HCT116 (cell line): ENCODE results near the gene SMG6. TPM values are rescaled to one million over a fixed set of nuclear protein-coding genes. Genes with fewer than 3 reads are reported as not detected.

Source experiments
- ATAC-seq: fragments of 200-7000 bp; cut with Tn5 transposase; 2 replicates; pipeline ENCODE4 v1.9.1; 2020; ENCODE audit warnings: mild to moderate bottlenecking, moderate library complexity
- BruUV-seq: library from RNA; stranded (reverse); fragments of 400-500 nt; replicated peaks from 2 replicates; lab custom pipeline; 2021; lab: Mats Ljungman, UMichigan
- CTCF ChIA-PET: fragments of 300-600 bp; sonication (Branson Sonifier 250); formaldehyde crosslinking; loops from one replicate; lab custom pipeline; 2021; ENCODE audit warnings: antibody characterized with exemption; lab: Charles Lee
- POLR2A ChIA-PET: fragments of 300-600, 350-600 bp; sonication (Branson Sonifier 250); formaldehyde crosslinking; loops from one replicate; lab custom pipeline; 2021; ENCODE audit warnings: antibody characterized with exemption; lab: Charles Lee
- RAD21 ChIA-PET, 2 experiments: fragments of 300-600 bp; sonication (Branson Sonifier 250); formaldehyde crosslinking; loops; one replicate each; lab custom pipeline; 2023; ENCODE audit warnings: low total read pairs in 2 of 2; ENCODE audit not compliant: uncharacterized antibody in 2 of 2, unreplicated experiment in 2 of 2, low non-redundant PET in 1 of 2; lab: Charles Lee
- DNase-seq: peaks from one replicate; pipeline ENCODE4 v3.0.0-alpha.2; 2010; ENCODE audit warnings: low read depth, low spot score
- H2AFZ ChIP-seq: fragments of 200-600 bp; shearing (Covaris generic), sonication (generic); 2 replicates; pipeline ENCODE4 v1.6.1; 2017; ENCODE audit warnings: low read depth, mixed run types, mixed read lengths, antibody characterized with exemption, low read length; ENCODE audit not compliant: poor library complexity, severe bottlenecking
- H3K27ac ChIP-seq: 2 replicates; pipeline ENCODE4 v1.5.1; 2012; ENCODE audit warnings: low read depth, low read length
- H3K27me3 ChIP-seq: fragments of 200-600 bp; sonication (generic); 2 replicates; pipeline ENCODE4 v1.6.1; 2016; ENCODE audit warnings: mixed run types, low read length, mixed read lengths; ENCODE audit not compliant: insufficient read depth
- H3K36me3 ChIP-seq, 2 experiments: fragments of 200-500 bp in 1 of 2; fragments of 200-600 bp in 1 of 2; sonication (Bioruptor generic) in 1 of 2; sonication (generic) in 1 of 2; 2 replicates each; pipeline versions ENCODE4 v1.5.1 to v1.6.1; 2014 to 2016; ENCODE audit warnings: low read length in 2 of 2, inconsistent platforms in 1 of 2, mixed read lengths in 1 of 2, mixed run types in 1 of 2; ENCODE audit not compliant: insufficient read depth in 2 of 2, control insufficient read depth in 1 of 2
- H3K4me1 ChIP-seq, 2 experiments: fragments of 200-600 bp in 1 of 2; sonication (generic) in 1 of 2; 2 replicates each; pipeline versions ENCODE4 v1.5.1 to v1.6.1; 2012 to 2017; ENCODE audit warnings: low read length in 2 of 2, inconsistent platforms in 1 of 2, mild to moderate bottlenecking in 1 of 2, mixed read lengths in 1 of 2, mixed run types in 1 of 2, moderate library complexity in 1 of 2; ENCODE audit not compliant: insufficient read depth in 2 of 2, control insufficient read depth in 1 of 2
- H3K4me2 ChIP-seq: fragments of 200-600 bp; sonication (generic); 2 replicates; pipeline ENCODE4 v1.6.1; 2017; ENCODE audit warnings: mixed run types, low read length, mixed read lengths
- H3K4me3 ChIP-seq, 2 experiments: fragments of 200-600 bp in 1 of 2; sonication (generic) in 1 of 2; replicated peaks in 1 of 2; 2 replicates each; pipeline ENCODE4 v1.5.1; 2011 to 2016; ENCODE audit warnings: low read length in 2 of 2, control low read depth in 1 of 2, low read depth in 1 of 2, mild to moderate bottlenecking in 1 of 2, mixed read lengths in 1 of 2, mixed run types in 1 of 2
- H3K79me2 ChIP-seq: fragments of 200-600 bp; sonication (generic); 2 replicates; pipeline ENCODE4 v1.6.1; 2017; ENCODE audit warnings: mild to moderate bottlenecking, mixed run types, low read length, moderate library complexity, mixed read lengths; ENCODE audit not compliant: insufficient read depth
- H3K9ac ChIP-seq: fragments of 200-600 bp; sonication (generic); 2 replicates; pipeline ENCODE4 v1.6.1; 2016; ENCODE audit warnings: low read length, mixed read lengths
- H3K9me2 ChIP-seq: fragments of 200-600 bp; sonication (generic), shearing (Covaris generic); 2 replicates; pipeline ENCODE4 v1.6.1; 2017; ENCODE audit warnings: mixed run types, mild to moderate bottlenecking, moderate library complexity; ENCODE audit not compliant: insufficient read depth
- H3K9me3 ChIP-seq, 2 experiments: fragments of 200-500 bp in 1 of 2; fragments of 200-600 bp in 1 of 2; sonication (Bioruptor generic) in 1 of 2; sonication (generic) in 1 of 2; 2 replicates each; pipeline ENCODE4 v1.6.1; 2014 to 2017; ENCODE audit warnings: low read length in 2 of 2, mixed read lengths in 2 of 2, inconsistent platforms in 1 of 2, low read depth in 1 of 2, mild to moderate bottlenecking in 1 of 2, mixed run types in 1 of 2, moderate library complexity in 1 of 2; ENCODE audit not compliant: control insufficient read depth in 1 of 2, insufficient read depth in 1 of 2
- H4K20me1 ChIP-seq: fragments of 200-600 bp; sonication (generic), shearing (Covaris generic); 2 replicates; pipeline ENCODE4 v1.6.1; 2017; ENCODE audit warnings: mixed run types, mild to moderate bottlenecking, moderate library complexity; ENCODE audit not compliant: insufficient read depth
- CEBPB ChIP-seq: IDR thresholded peaks from 2 replicates; pipeline ENCODE4 v1.6.1; 2012; ENCODE audit warnings: low read depth
- EZH2phosphoT487 ChIP-seq: fragments of 200-600 bp; IDR thresholded peaks from 2 replicates; pipeline ENCODE4 v1.6.1; 2018; ENCODE audit warnings: antibody characterized with exemption, borderline replicate concordance
- MAX ChIP-seq: IDR thresholded peaks from 2 replicates; pipeline ENCODE4 v1.6.1; 2012
- POLR2A ChIP-seq: IDR thresholded peaks from 2 replicates; pipeline ENCODE4 v1.7.0; 2011; ENCODE audit warnings: borderline replicate concordance; ENCODE audit not compliant: insufficient read depth, insufficient read length; ENCODE audit errors: extremely low read depth
- POLR2AphosphoS5 ChIP-seq: IDR thresholded peaks from 2 replicates; pipeline ENCODE4 v1.6.1; 2011; ENCODE audit warnings: mild to moderate bottlenecking, low read depth, low read length, moderate library complexity
- RAD21 ChIP-seq: IDR thresholded peaks from 2 replicates; pipeline ENCODE4 v1.6.1; 2012; ENCODE audit warnings: low read depth, mild to moderate bottlenecking
- REST ChIP-seq: IDR thresholded peaks from 2 replicates; pipeline ENCODE4 v1.6.1; 2012; ENCODE audit warnings: low read depth
- TCF7L2 ChIP-seq: IDR thresholded peaks from 2 replicates; pipeline ENCODE4 v1.7.0; 2011; ENCODE audit warnings: borderline replicate concordance, inconsistent platforms; ENCODE audit not compliant: insufficient read depth, insufficient read length; ENCODE audit errors: extremely low read depth
- ZBTB33 ChIP-seq: IDR thresholded peaks from 2 replicates; pipeline ENCODE4 v1.6.1; 2011; ENCODE audit warnings: mild to moderate bottlenecking, low read length, moderate library complexity; ENCODE audit not compliant: insufficient replicate concordance; ENCODE audit errors: extremely low read depth
- ZFX ChIP-seq: fragments of 450-650 bp; IDR thresholded peaks from 2 replicates; pipeline ENCODE4 v1.6.1; 2017
- ZNF274 ChIP-seq: fragments of 200-500 bp; sonication (Bioruptor generic); IDR thresholded peaks from 2 replicates; pipeline ENCODE4 v1.6.1; 2014; ENCODE audit warnings: mild to moderate bottlenecking, low read depth, low read length, inconsistent platforms
- intact Hi-C: fragments of 100-400 bp; cut with micrococcal nuclease; formaldehyde crosslinking; loops from 2 replicates; pipeline ENCODE4 v1.10.0; 2022
- total RNA-seq: library from RNA; stranded (reverse); gene quantifications from one replicate; pipeline ENCODE4 v1.2.1, GENCODE V29; 2021; ENCODE audit not compliant: unreplicated experiment

SMG6 gene
- total RNA-seq, 1 experiment from 2014 or later: 23.1 TPM

- ChIA-PET CTCF (interaction anchor here (0.8 to 1.4 kb wide), 2 partner anchors 12 to 174 kb away, joined by 3 to 4 read pairs; no protein-coding TSS in a partner anchor), RAD21 (no interaction called here), POLR2A (no interaction called here)
- Histone ChIP-seq H3K4me2 (no peak overlapping the region), H4K20me1 (no peaks in the 10 kb centered on the region), H3K9ac (no peak overlapping the region), H3K36me3 (no peaks in the 10 kb centered on the region), H3K9me2 (no peaks in the 10 kb centered on the region), H3K27ac (no peak overlapping the region), H3K4me3 (no peak overlapping the region), H3K9me3 (no peaks in the 10 kb centered on the region), H3K27me3 (no peaks in the 10 kb centered on the region), H2AFZ (no peak overlapping the region), H3K79me2 (no peaks in the 10 kb centered on the region), H3K4me1 (peaks cover 0 to 14% of the 10 kb centered on the region in 2 experiments; a peak in 1 of 4 replicates)
- ATAC-seq: no peak
- intact Hi-C loops: no loop called here
- no peak for DNase-seq
- TF ChIP-seq MAX (no peak), ZNF274 (no peak), ZBTB33 (no peak), RAD21 (no peak), CEBPB (no peak), POLR2A (no peak), REST (no peak), TCF7L2 (no peak), ZFX (no peak), EZH2phosphoT487 (no peak), POLR2AphosphoS5 (no peak)
- BruUV-seq: no TSS peak
Observed at GRCh38 chr17:2071024-2071385, 232.6 kb downstream of the SMG6 start.
